ENCODE data around the gene RBBP6.

- TF ChIP-seq CTCF (conservative IDR thresholded peaks at IDR 0.05; ENCODE audit: low read depth, low read length): no peak
- no peak for TF ChIP-seq EZH2phosphoT487 (IDR thresholded peaks at IDR 0.05; ENCODE audit: borderline replicate concordance, low read length)
These were observed 16.0 kb downstream of the RBBP6 start for GRCh38 chr16:24555346-24555872.

Measured in PC-3 (cell line).